Measurements from ENCODE around the gene ISG15. TPM values are rescaled to one million over a fixed set of nuclear protein-coding genes. Genes with fewer than 3 reads are reported as not detected.

Gene ISG15
- total RNA-seq: 10 to 100 TPM; 17.0 to 91.6 (median 40.1) TPM

DNA sequence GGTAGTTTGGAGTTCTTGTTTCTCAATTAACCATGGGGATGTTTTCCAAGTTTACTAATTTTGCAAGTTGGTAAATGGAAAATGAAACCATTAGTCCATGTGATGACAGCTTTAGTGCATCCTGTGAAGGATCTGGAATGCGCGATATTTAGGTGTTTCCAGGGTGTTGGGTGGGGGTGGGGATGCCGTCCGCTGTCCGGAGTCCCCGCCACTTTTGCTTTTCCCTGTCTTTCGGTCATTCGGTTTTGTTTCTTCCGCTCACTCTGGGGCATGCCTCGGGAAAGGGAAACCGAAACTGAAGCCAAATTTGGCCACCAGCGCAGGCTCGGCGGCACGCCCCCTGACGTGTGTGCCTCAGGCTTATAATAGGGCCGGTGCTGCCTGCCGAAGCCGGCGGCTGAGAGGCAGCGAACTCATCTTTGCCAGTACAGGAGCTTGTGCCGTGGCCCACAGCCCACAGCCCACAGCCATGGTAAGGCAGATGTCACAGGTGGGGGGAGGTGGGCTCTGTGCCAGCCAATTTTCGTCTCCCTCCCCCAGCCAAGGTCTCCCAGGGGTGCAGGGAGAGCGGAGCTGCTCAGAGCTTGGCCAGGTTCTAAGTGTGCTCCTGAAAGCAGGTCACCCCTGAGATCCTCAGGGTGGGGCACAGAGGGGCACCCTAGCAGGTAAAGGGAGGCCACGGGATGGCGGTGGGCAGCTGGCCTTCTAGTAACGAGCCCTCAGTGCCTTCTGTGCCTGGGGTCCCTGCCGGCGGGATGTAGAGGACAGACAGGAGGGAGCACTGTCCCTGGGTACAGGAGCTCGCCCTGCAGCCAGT, at the start of gene ISG15:
Gene ISG15, plus strand, starts transcription at position 393 of the 817 bp plus-strand sequence. Its CDS starts 77 bp downstream, at position 470.
- peak; percentile 90 to 97 (median 94) for DNase-seq
- TF ChIP-seq, protein P1, sequence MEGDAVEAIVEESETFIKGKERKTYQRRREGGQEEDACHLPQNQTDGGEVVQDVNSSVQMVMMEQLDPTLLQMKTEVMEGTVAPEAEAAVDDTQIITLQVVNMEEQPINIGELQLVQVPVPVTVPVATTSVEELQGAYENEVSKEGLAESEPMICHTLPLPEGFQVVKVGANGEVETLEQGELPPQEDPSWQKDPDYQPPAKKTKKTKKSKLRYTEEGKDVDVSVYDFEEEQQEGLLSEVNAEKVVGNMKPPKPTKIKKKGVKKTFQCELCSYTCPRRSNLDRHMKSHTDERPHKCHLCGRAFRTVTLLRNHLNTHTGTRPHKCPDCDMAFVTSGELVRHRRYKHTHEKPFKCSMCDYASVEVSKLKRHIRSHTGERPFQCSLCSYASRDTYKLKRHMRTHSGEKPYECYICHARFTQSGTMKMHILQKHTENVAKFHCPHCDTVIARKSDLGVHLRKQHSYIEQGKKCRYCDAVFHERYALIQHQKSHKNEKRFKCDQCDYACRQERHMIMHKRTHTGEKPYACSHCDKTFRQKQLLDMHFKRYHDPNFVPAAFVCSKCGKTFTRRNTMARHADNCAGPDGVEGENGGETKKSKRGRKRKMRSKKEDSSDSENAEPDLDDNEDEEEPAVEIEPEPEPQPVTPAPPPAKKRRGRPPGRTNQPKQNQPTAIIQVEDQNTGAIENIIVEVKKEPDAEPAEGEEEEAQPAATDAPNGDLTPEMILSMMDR (IDR thresholded peaks at IDR 0.05): no peak
- TF ChIP-seq POLR2A (IDR thresholded peaks at IDR 0.05): peak; percentile 71 to 83
- no peaks in the 10 kb centered on the region for H3K9me3 ChIP-seq

DNA sequence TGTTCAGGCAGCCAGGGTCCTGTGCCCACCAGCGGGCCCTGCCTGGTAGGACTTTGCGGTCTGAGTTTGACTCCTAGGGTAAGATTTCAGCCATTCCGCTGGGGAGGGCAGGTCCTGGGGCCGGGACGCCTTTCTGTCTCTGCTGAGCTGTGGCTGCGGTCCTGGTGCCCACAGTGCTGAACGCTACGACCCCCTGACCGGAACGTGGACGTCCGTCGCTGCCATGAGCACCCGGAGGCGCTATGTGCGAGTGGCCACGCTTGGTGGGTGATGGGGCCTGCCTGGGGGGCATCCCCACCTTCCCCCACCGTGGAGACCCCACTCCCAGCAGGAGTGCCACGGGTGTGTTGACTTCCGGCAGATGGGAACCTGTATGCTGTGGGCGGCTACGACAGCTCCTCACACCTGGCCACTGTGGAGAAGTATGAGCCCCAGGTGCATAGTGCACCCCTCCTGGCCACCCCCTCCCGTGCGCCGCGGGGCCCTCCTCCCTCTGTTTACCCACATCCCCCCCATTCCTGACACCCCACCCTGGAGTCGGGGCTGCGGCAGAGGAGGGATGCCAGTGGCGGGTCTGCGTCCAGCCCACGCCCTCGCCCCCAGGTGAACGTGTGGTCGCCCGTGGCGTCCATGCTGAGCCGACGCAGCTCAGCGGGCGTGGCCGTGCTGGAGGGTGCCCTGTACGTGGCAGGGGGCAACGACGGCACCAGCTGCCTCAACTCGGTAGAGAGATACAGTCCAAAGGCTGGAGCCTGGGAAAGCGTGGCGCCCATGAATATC, 49.4 kb upstream of the ISG15 start:
- Histone ChIP-seq H3K4me1 (peaks cover 5 to 38% (median 24%) of the 10 kb centered on the region in 4 donors), H3K36me3 (peaks cover 0 to 10% (median 0%) of the 10 kb centered on the region in 3 donors), H3K4me3 (no peak overlapping the region), H3K27me3 (no peaks in the 10 kb centered on the region), H3K9me3 (no peaks in the 10 kb centered on the region), H3K27ac (no peak overlapping the region)
- DNase-seq: no peak
- TF ChIP-seq, protein P1 (IDR thresholded peaks at IDR 0.05): no peak
- TF ChIP-seq POLR2A (IDR thresholded peaks at IDR 0.05): no peak

More for the DNA sequence above, at the start of gene ISG15:
- peak within 1 kb of the TSS; percentile 85 to 90 (median 88) for H3K27ac ChIP-seq
- H3K4me1 ChIP-seq: peaks cover 0 to 16% (median 6%) of the 10 kb centered on the region in 4 donors
- H3K4me3 ChIP-seq: peak within 1 kb of the TSS; percentile 52 to 63 (median 57)
- no peaks in the 10 kb centered on the region for H3K27me3 ChIP-seq
- no peaks in the 10 kb centered on the region for H3K36me3 ChIP-seq

- no peaks in the 10 kb centered on the region for H3K27me3 ChIP-seq
- DNase-seq: no peak
Measured at GRCh38 chr1:964691-965525, 48.4 kb upstream of the ISG15 start.

GRCh38 chr1:965526-966134, 47.7 kb upstream of the ISG15 start:
- H3K27me3 ChIP-seq: peaks cover 0 to 2% of the 10 kb centered on the region in 2 donors
- H3K4me1 ChIP-seq: peaks cover 0 to 30% (median 15%) of the 10 kb centered on the region in 4 donors
- TF ChIP-seq, protein P1 (IDR thresholded peaks at IDR 0.05): no peak
- TF ChIP-seq POLR2A (IDR thresholded peaks at IDR 0.05): no peak
- peak overlapping the region in 1 of 4 donors; percentile 50 for H3K4me3 ChIP-seq
- H3K9me3 ChIP-seq: no peaks in the 10 kb centered on the region
- H3K36me3 ChIP-seq: peaks cover 0 to 10% (median 0%) of the 10 kb centered on the region in 3 donors
- H3K27ac ChIP-seq: peak overlapping the region; percentile 69 to 79 (median 76)
- no peak for DNase-seq

More at GRCh38 chr1:964691-965525, 48.4 kb upstream of the ISG15 start:
- no peaks in the 10 kb centered on the region for H3K9me3 ChIP-seq
- no peak overlapping the region for H3K27ac ChIP-seq
- peaks cover 0 to 10% (median 0%) of the 10 kb centered on the region in 3 donors for H3K36me3 ChIP-seq
- TF ChIP-seq, protein P1 (IDR thresholded peaks at IDR 0.05): no peak
- no peak for TF ChIP-seq POLR2A (IDR thresholded peaks at IDR 0.05)
- H3K4me3 ChIP-seq: no peak overlapping the region
- H3K4me1 ChIP-seq: peaks cover 2 to 32% (median 19%) of the 10 kb centered on the region in 4 donors

Measured in Peyer's patch (tissue), 4 donors.